ENCODE measurements around the gene ANKRD34A. TPM values are rescaled to one million over a fixed set of nuclear protein-coding genes. Genes with fewer than 3 reads are reported as not detected.

The ANKRD34A gene
- total RNA-seq, 3 donors from 2014 or later = 0.14 to 0.63 (median 0.41) TPM

GRCh38 chr1:145972580-145972979 lies 8.2 kb upstream of the ANKRD34A start:
- H3K4me1 ChIP-seq (ENCODE audit: low read depth) = peaks cover 5% of the 10 kb centered on the region
- no peaks in the 10 kb centered on the region for H3K9me3 ChIP-seq
- TF ChIP-seq CTCF (IDR thresholded peaks at IDR 0.05) = no peak
- intact Hi-C loops (cut with DNase I, micrococcal nuclease) = loop anchor here in 1 of 2 donors (5.0 kb wide), 1 partner anchor 35 kb away; no protein-coding TSS in a partner anchor
- H3K4me3 ChIP-seq = no peak overlapping the region
- ATAC-seq (no peak), DNase-seq (no peak)
- no peaks in the 10 kb centered on the region for H3K36me3 ChIP-seq (ENCODE audit: low read depth)

- intact Hi-C loops (cut with DNase I, micrococcal nuclease) = loop anchor here in 1 of 2 donors (10.0 kb wide), 1 partner anchor 52 kb away; the partner anchor contains the start of genes ITGA10 and PEX11B
- Histone ChIP-seq H3K36me3 (ENCODE audit: low read depth) (no peaks in the 10 kb centered on the region), H3K4me3 (no peak overlapping the region)
These were observed 2.9 kb upstream of the ANKRD34A start for GRCh38 chr1:145967288-145967687.

DNA sequence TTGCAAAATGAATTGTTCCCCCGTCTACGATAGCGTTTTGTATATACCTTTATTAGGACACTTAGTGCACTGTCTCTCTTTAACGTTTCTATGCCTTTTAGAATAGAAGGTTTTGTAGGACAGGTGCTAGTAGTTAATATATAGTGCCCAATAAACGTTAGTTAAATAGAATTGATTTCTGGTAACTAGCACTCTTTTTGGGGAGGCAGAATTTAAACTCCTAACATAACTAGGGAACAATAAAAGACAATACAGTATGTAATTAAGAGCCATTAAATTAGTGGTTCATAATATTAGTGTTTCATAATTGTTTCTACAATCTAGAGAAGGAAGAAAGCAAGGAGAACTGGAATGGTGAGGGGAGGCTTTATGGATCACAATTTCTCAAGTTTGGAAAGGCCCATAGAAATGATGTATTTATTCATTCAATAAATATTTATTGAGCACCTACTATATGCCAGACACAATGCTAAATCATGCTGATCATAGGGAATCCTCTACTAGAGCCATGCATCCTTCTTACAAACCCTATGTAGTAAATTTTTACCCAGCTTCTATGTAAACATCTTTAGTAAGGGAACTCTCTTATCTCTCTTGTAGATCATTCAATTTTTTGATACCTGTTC lies 857 bp upstream of the ANKRD34A start:
- peaks cover 39% of the 10 kb centered on the region for H3K4me1 ChIP-seq (ENCODE audit: low read depth)
- intact Hi-C loops (cut with DNase I, micrococcal nuclease) = loop anchor here in 1 of 2 donors (10.0 kb wide), 1 partner anchor 50 kb away; the partner anchor contains the start of genes ITGA10 and PEX11B
- H3K36me3 ChIP-seq (ENCODE audit: low read depth) = no peaks in the 10 kb centered on the region
- peaks cover 4% of the 10 kb centered on the region for H3K9me3 ChIP-seq
- H3K4me3 ChIP-seq = peak overlapping the region; percentile 16
- DNase-seq (no peak), ATAC-seq (no peak)
- no peak for TF ChIP-seq CTCF (IDR thresholded peaks at IDR 0.05)

More at GRCh38 chr1:145967288-145967687, 2.9 kb upstream of the ANKRD34A start:
- TF ChIP-seq CTCF (IDR thresholded peaks at IDR 0.05) = no peak
- Histone ChIP-seq H3K4me1 (ENCODE audit: low read depth) (peaks cover 20% of the 10 kb centered on the region), H3K9me3 (peaks cover 4% of the 10 kb centered on the region)
- no peak for ATAC-seq
- DNase-seq = no peak

GRCh38 chr1:145963265-145964019 lies 933 bp downstream of the ANKRD34A start:
- Histone ChIP-seq H3K4me1 (ENCODE audit: low read depth) (peaks cover 39% of the 10 kb centered on the region), H3K9me3 (peaks cover 4% of the 10 kb centered on the region), H3K36me3 (ENCODE audit: low read depth) (no peaks in the 10 kb centered on the region), H3K4me3 (no peak overlapping the region)
- intact Hi-C loops (cut with DNase I, micrococcal nuclease) = loop anchor here in 1 of 2 donors (10.0 kb wide), 1 partner anchor 49 kb away; the partner anchor contains the start of genes ITGA10 and PEX11B
- TF ChIP-seq CTCF (IDR thresholded peaks at IDR 0.05) = no peak
- no peak for ATAC-seq
- DNase-seq = no peak

- H3K4me3 ChIP-seq = no peak overlapping the region
- no peak for TF ChIP-seq CTCF (IDR thresholded peaks at IDR 0.05)
- peaks cover 4% of the 10 kb centered on the region for H3K9me3 ChIP-seq
- ATAC-seq (no peak), DNase-seq (peak; percentile 32 to 75 (median 64))
- H3K4me1 ChIP-seq (ENCODE audit: low read depth) = peaks cover 39% of the 10 kb centered on the region
- H3K36me3 ChIP-seq (ENCODE audit: low read depth) = no peaks in the 10 kb centered on the region
- intact Hi-C loops (cut with DNase I, micrococcal nuclease) = loop anchor here in 1 of 2 donors (10.0 kb wide), 1 partner anchor 48 kb away; the partner anchor contains the start of genes ITGA10 and PEX11B
These were observed 1.9 kb downstream of the ANKRD34A start for GRCh38 chr1:145962157-145963102.
